HepG2 (cell line): ENCODE measurements around the gene HS6ST1. TPM values are rescaled to one million over a fixed set of nuclear protein-coding genes. Genes with fewer than 3 reads are reported as not detected.

Experiments used
- ATF7-NPFF ChIP-seq: sonication (generic); formaldehyde crosslinking; IDR thresholded peaks from 2 replicates; pipeline ENCODE4 v1.8.1; 2023; ENCODE audit warnings: mild to moderate bottlenecking, low read depth, missing genetic modification reagents, moderate library complexity
- ELF1 ChIP-seq: sonication (generic); formaldehyde crosslinking; IDR thresholded peaks from 2 replicates; pipeline ENCODE4 v1.4.0; 2020; ENCODE audit warnings: missing genetic modification reagents
- MBD4 ChIP-seq: IDR thresholded peaks from 2 replicates; pipeline ENCODE4 v1.6.1; 2012; ENCODE audit warnings: low read length, inconsistent platforms, borderline replicate concordance
- SOX6 ChIP-seq, 2 experiments: fragments of 450-650 bp in 1 of 2; sonication (generic) in 1 of 2; formaldehyde crosslinking in 1 of 2; IDR thresholded peaks; 2 replicates each; pipeline versions ENCODE4 v1.4.0 to v1.6.1; 2017 to 2020; ENCODE audit warnings: antibody characterized with exemption in 1 of 2, mild to moderate bottlenecking in 1 of 2, missing genetic modification reagents in 1 of 2
- ZNF282 ChIP-seq: fragments of 450-650 bp; IDR thresholded peaks from 2 replicates; pipeline ENCODE4 v1.6.1; 2018; ENCODE audit not compliant: partially characterized antibody
- ZNF83 ChIP-seq: sonication (generic); formaldehyde crosslinking; IDR thresholded peaks from 2 replicates; pipeline ENCODE4 v1.4.0; 2020; ENCODE audit warnings: missing genetic modification reagents, mild to moderate bottlenecking, borderline replicate concordance
- ZSCAN29 ChIP-seq: sonication (generic); formaldehyde crosslinking; conservative IDR thresholded peaks from 2 replicates; pipeline ENCODE4 v1.4.0; 2020; ENCODE audit warnings: mild to moderate bottlenecking, missing genetic modification reagents
- polyA plus RNA-seq, 8 experiments: library from polyadenylated mRNA; depleted of rRNA in 3 of 8; stranded (reverse) in 7 of 8; unstranded in 1 of 8; fragments of >200 nt; fragmentation: Illumina TruSeq in 4 of 8; extraction: Trizol in 4 of 8; gene quantifications; 2 replicates each; pipeline versions ENCODE4 v1.2.1 to v1.2.3, GENCODE V29; 2011 to 2016; ENCODE audit warnings: low read depth in 4 of 8, missing spikeins in 1 of 8, mixed read lengths in 1 of 8; ENCODE audit not compliant: insufficient read depth in 1 of 8
- total RNA-seq, 5 experiments: library from RNA; depleted of rRNA; stranded (reverse); fragments of >200 nt; fragmentation: Illumina TruSeq; extraction: Trizol; gene quantifications; 2 replicates each; pipeline ENCODE4 v1.2.3, GENCODE V29; 2016; ENCODE audit warnings: low read depth in 1 of 5
- TF ChIP-seq, protein P1 (sequence below): sonication (generic); formaldehyde crosslinking; IDR thresholded peaks from 2 replicates; pipeline ENCODE4 v1.4.0; 2020; ENCODE audit warnings: mild to moderate bottlenecking, missing genetic modification reagents
- TF ChIP-seq, protein P2 (sequence below): sonication (generic); formaldehyde crosslinking; IDR thresholded peaks from 2 replicates; pipeline ENCODE4 v1.8.1; 2022; ENCODE audit warnings: mild to moderate bottlenecking, missing genetic modification reagents
- TF ChIP-seq, protein P3 (sequence below): sonication (generic); formaldehyde crosslinking; IDR thresholded peaks from 2 replicates; pipeline ENCODE4 v1.5.1; 2020; ENCODE audit warnings: missing genetic modification reagents, mild to moderate bottlenecking, borderline replicate concordance
- TF ChIP-seq, protein P4 (sequence below), 2 experiments: IDR thresholded peaks; 2 replicates each; pipeline ENCODE4 v1.6.1; 2011 to 2012; ENCODE audit warnings: low read length in 2 of 2, borderline replicate concordance in 1 of 2, low read depth in 1 of 2, mild to moderate bottlenecking in 1 of 2, moderate library complexity in 1 of 2

The HS6ST1 gene
- total and polyA plus RNA-seq, 2 of the 13 experiments (the other 11 are each of a cell fraction or from before 2014, with no cell fraction given): 34.5 to 84.6 TPM

DNA sequence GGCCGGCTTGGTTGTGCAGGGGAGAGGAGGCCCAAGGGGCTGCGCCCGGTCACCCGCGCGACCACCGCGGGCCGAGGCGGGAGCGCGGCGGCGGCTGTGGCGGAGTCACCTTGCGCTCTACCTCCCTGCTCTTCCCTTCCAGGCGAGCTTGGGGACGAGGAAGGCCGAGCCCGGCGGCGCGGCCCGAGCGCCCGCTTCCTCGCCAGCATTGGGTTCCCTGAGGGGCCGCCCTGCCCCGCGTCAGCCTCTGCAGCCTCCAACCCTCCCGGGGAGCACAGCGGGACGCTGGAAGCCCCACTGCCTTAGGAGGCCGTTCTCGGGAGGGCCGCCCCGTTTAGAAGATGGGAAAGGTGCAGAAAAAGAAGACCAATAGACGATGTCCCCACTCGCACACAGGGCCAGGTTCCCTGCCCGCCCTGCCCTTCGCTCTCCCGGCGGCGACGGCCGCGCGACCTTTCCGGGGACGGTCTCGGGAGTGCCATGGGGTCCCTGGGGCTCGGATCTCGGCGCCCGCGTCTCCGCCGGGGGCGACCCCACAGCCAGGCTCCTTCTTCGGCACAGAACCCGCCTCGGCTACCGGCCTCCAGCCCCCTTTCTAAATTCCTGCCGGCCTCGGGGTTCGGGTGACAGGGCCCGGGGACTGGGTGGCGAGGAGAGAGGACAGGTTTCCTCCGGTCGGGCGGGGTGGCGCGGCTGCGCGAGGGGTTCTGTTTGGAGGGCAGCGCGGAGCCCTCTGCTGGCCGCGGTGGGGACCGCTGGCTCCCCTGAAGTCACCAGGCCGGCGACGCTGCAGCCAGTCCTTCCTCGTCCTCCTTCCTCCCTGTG is 85.5 kb downstream of the HS6ST1 start (continued):
- TF ChIP-seq, protein P1, sequence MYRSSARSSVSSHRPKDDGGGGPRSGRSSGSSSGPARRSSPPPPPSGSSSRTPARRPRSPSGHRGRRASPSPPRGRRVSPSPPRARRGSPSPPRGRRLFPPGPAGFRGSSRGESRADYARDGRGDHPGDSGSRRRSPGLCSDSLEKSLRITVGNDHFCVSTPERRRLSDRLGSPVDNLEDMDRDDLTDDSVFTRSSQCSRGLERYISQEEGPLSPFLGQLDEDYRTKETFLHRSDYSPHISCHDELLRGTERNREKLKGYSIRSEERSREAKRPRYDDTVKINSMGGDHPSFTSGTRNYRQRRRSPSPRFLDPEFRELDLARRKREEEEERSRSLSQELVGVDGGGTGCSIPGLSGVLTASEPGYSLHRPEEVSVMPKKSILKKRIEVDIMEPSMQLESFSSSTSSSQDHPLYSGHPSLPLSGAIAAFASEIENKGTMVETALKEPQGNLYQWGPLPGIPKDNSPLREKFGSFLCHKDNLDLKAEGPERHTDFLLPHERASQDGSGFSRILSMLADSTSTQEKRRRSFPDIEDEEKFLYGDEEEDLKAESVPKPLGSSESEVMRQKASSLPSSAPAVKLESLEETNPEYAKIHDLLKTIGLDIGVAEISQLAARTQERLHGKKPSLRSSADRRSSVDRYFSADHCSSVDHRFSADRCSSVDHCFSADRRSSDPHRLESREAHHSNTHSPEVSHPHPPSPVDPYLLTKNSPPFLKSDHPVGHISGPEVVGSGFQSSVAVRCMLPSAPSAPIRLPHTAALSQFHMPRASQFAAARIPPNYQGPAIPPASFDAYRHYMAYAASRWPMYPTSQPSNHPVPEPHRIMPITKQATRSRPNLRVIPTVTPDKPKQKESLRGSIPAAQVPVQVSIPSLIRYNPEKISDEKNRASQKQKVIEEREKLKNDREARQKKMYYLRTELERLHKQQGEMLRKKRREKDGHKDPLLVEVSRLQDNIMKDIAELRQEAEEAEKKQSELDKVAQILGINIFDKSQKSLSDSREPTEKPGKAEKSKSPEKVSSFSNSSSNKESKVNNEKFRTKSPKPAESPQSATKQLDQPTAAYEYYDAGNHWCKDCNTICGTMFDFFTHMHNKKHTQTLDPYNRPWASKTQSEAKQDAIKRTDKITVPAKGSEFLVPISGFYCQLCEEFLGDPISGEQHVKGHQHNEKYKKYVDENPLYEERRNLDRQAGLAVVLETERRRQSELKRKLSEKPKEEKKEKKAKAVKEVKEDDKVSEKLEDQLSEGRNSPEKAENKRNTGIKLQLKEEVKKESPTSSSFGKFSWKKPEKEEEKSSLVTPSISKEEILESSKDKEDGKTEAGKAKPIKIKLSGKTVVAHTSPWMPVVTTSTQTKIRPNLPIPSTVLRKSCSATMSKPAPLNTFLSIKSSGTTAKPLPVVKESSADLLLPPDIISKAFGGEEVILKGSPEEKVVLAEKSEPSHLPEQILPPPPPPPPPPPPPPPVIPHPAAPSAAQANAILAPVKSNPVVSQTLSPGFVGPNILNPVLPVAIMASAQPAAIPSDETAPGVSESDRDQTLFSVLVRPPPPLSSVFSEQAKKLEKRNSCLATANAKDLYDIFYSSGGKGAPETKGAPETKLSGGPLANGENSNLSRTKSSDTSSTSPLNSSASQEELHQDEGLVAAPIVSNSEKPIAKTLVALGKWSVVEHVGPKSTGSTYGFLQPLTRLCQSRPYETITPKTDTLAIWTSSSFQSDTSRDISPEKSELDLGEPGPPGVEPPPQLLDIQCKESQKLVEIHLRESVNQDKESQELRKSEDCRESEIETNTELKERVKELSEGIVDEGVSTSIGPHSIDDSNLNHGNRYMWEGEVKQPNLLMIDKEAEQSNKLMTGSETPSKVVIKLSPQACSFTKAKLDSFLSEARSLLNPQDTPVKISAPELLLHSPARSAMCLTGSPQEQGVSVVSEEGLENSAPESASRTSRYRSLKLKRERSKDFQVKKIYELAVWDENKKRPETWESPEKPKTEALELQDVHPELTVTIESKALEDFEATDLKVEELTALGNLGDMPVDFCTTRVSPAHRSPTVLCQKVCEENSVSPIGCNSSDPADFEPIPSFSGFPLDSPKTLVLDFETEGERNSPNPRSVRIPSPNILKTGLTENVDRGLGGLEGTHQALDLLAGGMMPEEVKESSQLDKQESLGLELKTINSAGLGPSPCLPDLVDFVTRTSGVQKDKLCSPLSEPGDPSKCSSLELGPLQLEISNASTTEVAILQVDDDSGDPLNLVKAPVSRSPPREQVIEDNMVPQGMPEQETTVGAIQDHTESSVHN (CRISPR knock-in tag): no peak
- TF ChIP-seq MBD4 (no peak), ELF1 (CRISPR knock-in tag) (0 out of 2 replicates have a peak, but pooled peaks have one; percentile 24), ZNF282 (no peak), ZSCAN29 (CRISPR knock-in tag) (peak; percentile 76), ZNF83 (CRISPR knock-in tag) (0 out of 2 replicates have a peak, but pooled peaks have one; percentile 19), ATF7-NPFF (peak; percentile 67; the same call in 1 of the 2 replicates), SOX6 (IDR thresholded peaks at IDR 0.05) (no peak), SOX6 (CRISPR knock-in tag; IDR thresholded peaks at IDR 0.05) (peak; percentile 81)
- TF ChIP-seq, protein P2, sequence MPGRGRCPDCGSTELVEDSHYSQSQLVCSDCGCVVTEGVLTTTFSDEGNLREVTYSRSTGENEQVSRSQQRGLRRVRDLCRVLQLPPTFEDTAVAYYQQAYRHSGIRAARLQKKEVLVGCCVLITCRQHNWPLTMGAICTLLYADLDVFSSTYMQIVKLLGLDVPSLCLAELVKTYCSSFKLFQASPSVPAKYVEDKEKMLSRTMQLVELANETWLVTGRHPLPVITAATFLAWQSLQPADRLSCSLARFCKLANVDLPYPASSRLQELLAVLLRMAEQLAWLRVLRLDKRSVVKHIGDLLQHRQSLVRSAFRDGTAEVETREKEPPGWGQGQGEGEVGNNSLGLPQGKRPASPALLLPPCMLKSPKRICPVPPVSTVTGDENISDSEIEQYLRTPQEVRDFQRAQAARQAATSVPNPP (CRISPR knock-in tag): peak; percentile 44
- TF ChIP-seq, protein P3, sequence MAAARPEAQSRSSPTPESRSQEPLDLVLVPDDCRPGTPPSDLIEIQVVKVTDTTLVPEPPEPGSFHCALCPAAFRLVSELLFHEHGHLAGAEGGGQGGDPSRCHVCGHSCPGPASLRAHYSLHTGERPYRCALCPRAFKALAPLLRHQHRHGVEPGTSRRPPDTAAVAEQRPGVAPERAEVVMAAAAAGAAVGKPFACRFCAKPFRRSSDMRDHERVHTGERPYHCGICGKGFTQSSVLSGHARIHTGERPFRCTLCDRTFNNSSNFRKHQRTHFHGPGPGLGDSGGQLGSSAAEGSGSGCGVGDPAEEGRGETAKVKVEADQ: 0 out of 2 replicates have a peak, but pooled peaks have one; percentile 92
- TF ChIP-seq, protein P4, sequence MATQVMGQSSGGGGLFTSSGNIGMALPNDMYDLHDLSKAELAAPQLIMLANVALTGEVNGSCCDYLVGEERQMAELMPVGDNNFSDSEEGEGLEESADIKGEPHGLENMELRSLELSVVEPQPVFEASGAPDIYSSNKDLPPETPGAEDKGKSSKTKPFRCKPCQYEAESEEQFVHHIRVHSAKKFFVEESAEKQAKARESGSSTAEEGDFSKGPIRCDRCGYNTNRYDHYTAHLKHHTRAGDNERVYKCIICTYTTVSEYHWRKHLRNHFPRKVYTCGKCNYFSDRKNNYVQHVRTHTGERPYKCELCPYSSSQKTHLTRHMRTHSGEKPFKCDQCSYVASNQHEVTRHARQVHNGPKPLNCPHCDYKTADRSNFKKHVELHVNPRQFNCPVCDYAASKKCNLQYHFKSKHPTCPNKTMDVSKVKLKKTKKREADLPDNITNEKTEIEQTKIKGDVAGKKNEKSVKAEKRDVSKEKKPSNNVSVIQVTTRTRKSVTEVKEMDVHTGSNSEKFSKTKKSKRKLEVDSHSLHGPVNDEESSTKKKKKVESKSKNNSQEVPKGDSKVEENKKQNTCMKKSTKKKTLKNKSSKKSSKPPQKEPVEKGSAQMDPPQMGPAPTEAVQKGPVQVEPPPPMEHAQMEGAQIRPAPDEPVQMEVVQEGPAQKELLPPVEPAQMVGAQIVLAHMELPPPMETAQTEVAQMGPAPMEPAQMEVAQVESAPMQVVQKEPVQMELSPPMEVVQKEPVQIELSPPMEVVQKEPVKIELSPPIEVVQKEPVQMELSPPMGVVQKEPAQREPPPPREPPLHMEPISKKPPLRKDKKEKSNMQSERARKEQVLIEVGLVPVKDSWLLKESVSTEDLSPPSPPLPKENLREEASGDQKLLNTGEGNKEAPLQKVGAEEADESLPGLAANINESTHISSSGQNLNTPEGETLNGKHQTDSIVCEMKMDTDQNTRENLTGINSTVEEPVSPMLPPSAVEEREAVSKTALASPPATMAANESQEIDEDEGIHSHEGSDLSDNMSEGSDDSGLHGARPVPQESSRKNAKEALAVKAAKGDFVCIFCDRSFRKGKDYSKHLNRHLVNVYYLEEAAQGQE (IDR thresholded peaks at IDR 0.05; ENCODE audit: borderline replicate concordance in 1 of 2, low read depth in 1 of 2, low read length in 2 of 2): peak in 1 of 2 experiments; percentile 35; a peak in 1 of 4 replicates
